Calu3 (cell line): ENCODE measurements around the gene ACAP1. TPM values are rescaled to one million over a fixed set of nuclear protein-coding genes. Genes with fewer than 3 reads are reported as not detected.

Experiments
- BruUV-seq: library from RNA; stranded (reverse); fragments of 400-500 nt; replicated peaks from 2 replicates; lab custom pipeline; 2021; lab: Mats Ljungman, UMichigan
- CTCF ChIA-PET: fragments of 300-600 bp; sonication (Branson Sonifier 250); formaldehyde crosslinking; loops from one replicate; lab custom pipeline; 2022; ENCODE audit warnings: antibody characterized with exemption; lab: Charles Lee
- DNase-seq: peaks from one replicate; pipeline ENCODE4 v3.0.0; 2022
- H3K27ac Mint-ChIP-seq: one replicate; pipeline ENCODE4 v1.8.0; 2022; ENCODE audit warnings: mixed read lengths; ENCODE audit not compliant: unreplicated experiment
- H3K27me3 Mint-ChIP-seq: one replicate; pipeline ENCODE4 v1.8.0; 2022; ENCODE audit warnings: mixed read lengths; ENCODE audit not compliant: unreplicated experiment
- H3K36me3 Mint-ChIP-seq: one replicate; pipeline ENCODE4 v1.8.0; 2022; ENCODE audit warnings: mild to moderate bottlenecking, moderate library complexity, mixed read lengths; ENCODE audit not compliant: insufficient read depth, unreplicated experiment
- H3K4me1 Mint-ChIP-seq: one replicate; pipeline ENCODE4 v1.8.0; 2022; ENCODE audit warnings: mild to moderate bottlenecking, low read depth, mixed read lengths; ENCODE audit not compliant: unreplicated experiment
- H3K4me3 Mint-ChIP-seq: one replicate; pipeline ENCODE4 v1.8.0; 2022; ENCODE audit warnings: mild to moderate bottlenecking, low read depth, moderate library complexity, mixed read lengths; ENCODE audit not compliant: unreplicated experiment
- H3K9me3 Mint-ChIP-seq: one replicate; pipeline ENCODE4 v1.8.0; 2022; ENCODE audit warnings: low read depth, mixed read lengths; ENCODE audit not compliant: unreplicated experiment
- intact Hi-C: fragments of 100-400 bp; cut with micrococcal nuclease; formaldehyde crosslinking; loops from one replicate; pipeline ENCODE4 v1.10.0; 2022; ENCODE audit not compliant: unreplicated experiment
- total RNA-seq: library from RNA; stranded (reverse); gene quantifications from 2 replicates; pipeline ENCODE4 v1.2.3, GENCODE V29; 2022
- TF ChIP-seq, protein P1 (sequence below): fragments of 200-600 bp; IDR thresholded peaks from one replicate; pipeline ENCODE4 v1.8.0; 2022; ENCODE audit warnings: antibody characterized with exemption; ENCODE audit not compliant: unreplicated experiment

ACAP1 gene
- total RNA-seq, 1 experiment from 2014 or later: not detected

GRCh38 chr17:7290685-7291084 is 45.6 kb upstream of the ACAP1 start:
- intact Hi-C loops: no loop called here
- no TSS peak for BruUV-seq
- Mint-ChIP-seq H3K9me3 (no peaks in the 10 kb centered on the region), H3K4me1 (peaks cover 8% of the 10 kb centered on the region), H3K27ac (no peak overlapping the region), H3K27me3 (peaks cover 31% of the 10 kb centered on the region), H3K36me3 (peaks cover 8% of the 10 kb centered on the region), H3K4me3 (no peak overlapping the region)
- TF ChIP-seq, protein P1, sequence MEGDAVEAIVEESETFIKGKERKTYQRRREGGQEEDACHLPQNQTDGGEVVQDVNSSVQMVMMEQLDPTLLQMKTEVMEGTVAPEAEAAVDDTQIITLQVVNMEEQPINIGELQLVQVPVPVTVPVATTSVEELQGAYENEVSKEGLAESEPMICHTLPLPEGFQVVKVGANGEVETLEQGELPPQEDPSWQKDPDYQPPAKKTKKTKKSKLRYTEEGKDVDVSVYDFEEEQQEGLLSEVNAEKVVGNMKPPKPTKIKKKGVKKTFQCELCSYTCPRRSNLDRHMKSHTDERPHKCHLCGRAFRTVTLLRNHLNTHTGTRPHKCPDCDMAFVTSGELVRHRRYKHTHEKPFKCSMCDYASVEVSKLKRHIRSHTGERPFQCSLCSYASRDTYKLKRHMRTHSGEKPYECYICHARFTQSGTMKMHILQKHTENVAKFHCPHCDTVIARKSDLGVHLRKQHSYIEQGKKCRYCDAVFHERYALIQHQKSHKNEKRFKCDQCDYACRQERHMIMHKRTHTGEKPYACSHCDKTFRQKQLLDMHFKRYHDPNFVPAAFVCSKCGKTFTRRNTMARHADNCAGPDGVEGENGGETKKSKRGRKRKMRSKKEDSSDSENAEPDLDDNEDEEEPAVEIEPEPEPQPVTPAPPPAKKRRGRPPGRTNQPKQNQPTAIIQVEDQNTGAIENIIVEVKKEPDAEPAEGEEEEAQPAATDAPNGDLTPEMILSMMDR: no peak
- DNase-seq: no peak
- CTCF ChIA-PET: no interaction called here

GRCh38 chr17:7292194-7292593 is 44.1 kb upstream of the ACAP1 start:
- no peak overlapping the region for H3K27ac Mint-ChIP-seq
- H3K36me3 Mint-ChIP-seq: peaks cover 8% of the 10 kb centered on the region
- H3K4me1 Mint-ChIP-seq: peaks cover 15% of the 10 kb centered on the region
- no peak overlapping the region for H3K4me3 Mint-ChIP-seq
- no TSS peak for BruUV-seq
- CTCF ChIA-PET: interaction anchor here (0.5 kb wide), 1 partner anchor 20 kb away, joined by 4 read pairs; no protein-coding TSS in a partner anchor
- DNase-seq: no peak
- TF ChIP-seq, protein P1: no peak
- no peaks in the 10 kb centered on the region for H3K9me3 Mint-ChIP-seq
- peaks cover 30% of the 10 kb centered on the region for H3K27me3 Mint-ChIP-seq
- intact Hi-C loops: no loop called here

- Mint-ChIP-seq H3K9me3 (no peaks in the 10 kb centered on the region), H3K4me3 (no peak overlapping the region), H3K27ac (no peak overlapping the region), H3K4me1 (peaks cover 15% of the 10 kb centered on the region), H3K36me3 (peaks cover 8% of the 10 kb centered on the region), H3K27me3 (peaks cover 24% of the 10 kb centered on the region)
- CTCF ChIA-PET: no interaction called here
- TF ChIP-seq, protein P1: no peak
- no peak for DNase-seq
- intact Hi-C loops: no loop called here
- no TSS peak for BruUV-seq
Observed at GRCh38 chr17:7292729-7293128, 43.6 kb upstream of the ACAP1 start.

- intact Hi-C loops: no loop called here
- H3K27me3 Mint-ChIP-seq: peaks cover 20% of the 10 kb centered on the region
- DNase-seq: no peak
- CTCF ChIA-PET: no interaction called here
- TF ChIP-seq, protein P1: no peak
- peaks cover 15% of the 10 kb centered on the region for H3K4me1 Mint-ChIP-seq
- no peak overlapping the region for H3K4me3 Mint-ChIP-seq
- no peak overlapping the region for H3K27ac Mint-ChIP-seq
- BruUV-seq: no TSS peak
- H3K36me3 Mint-ChIP-seq: peaks cover 8% of the 10 kb centered on the region
- H3K9me3 Mint-ChIP-seq: no peaks in the 10 kb centered on the region
Observed at GRCh38 chr17:7293159-7293558, 43.2 kb upstream of the ACAP1 start.
